Spinal cord (tissue), 10 donors: ENCODE data around the gene GNAL. TPM values are rescaled to one million over a fixed set of nuclear protein-coding genes. Genes with fewer than 3 reads are reported as not detected.

Experiments
- DNase-seq, 6 donors: peaks; one replicate each; pipeline versions ENCODE4 v3.0.0 to v3.0.0-alpha.2; 2013 to 2015; ENCODE audit warnings: low spot score in 6 of 6, low read depth in 4 of 6
- H3K27ac ChIP-seq: one replicate; pipeline ENCODE4 v1.5.1; 2013; ENCODE audit warnings: low read depth, low read length, control low read depth
- H3K27me3 ChIP-seq: one replicate; pipeline ENCODE4 v1.6.1; 2013; ENCODE audit warnings: low read length; ENCODE audit not compliant: control insufficient read depth, insufficient read depth
- H3K36me3 ChIP-seq: one replicate; pipeline ENCODE4 v1.6.1; 2013; ENCODE audit warnings: low read length; ENCODE audit not compliant: control insufficient read depth, insufficient read depth
- H3K4me1 ChIP-seq: one replicate; pipeline ENCODE4 v1.6.1; 2013; ENCODE audit warnings: low read length; ENCODE audit not compliant: control insufficient read depth, insufficient read depth
- H3K4me3 ChIP-seq: one replicate; pipeline ENCODE4 v1.5.1; 2013; ENCODE audit warnings: low read depth, low read length, control low read depth
- H3K9me3 ChIP-seq: one replicate; pipeline ENCODE4 v1.6.1; 2013; ENCODE audit warnings: low read length; ENCODE audit not compliant: control insufficient read depth, insufficient read depth
- WGBS: methylation state at CpG from one replicate; pipeline ENCODE4 v1.1.5; 2013; ENCODE audit warnings: missing lambda C conversion rate; ENCODE audit not compliant: insufficient coverage; 5-methylcytosine and 5-hydroxymethylcytosine counted together
- polyA plus RNA-seq, 2 donors: library from polyadenylated mRNA; unstranded; fragments of 120-200 nt; gene quantifications; one replicate each; pipeline ENCODE4 v1.2.1, GENCODE V29; 2013; ENCODE audit not compliant: insufficient read length in 2 of 2
- total RNA-seq, 2 donors: library from RNA; depleted of rRNA in 1 of 2; stranded (reverse); fragments of 120-200 nt in 1 of 2; fragments of >200 nt in 1 of 2; gene quantifications; one replicate each; pipeline versions ENCODE4 v1.2.3 to v1.2.4, GENCODE V29; 2013 to 2014
- donor health status: healthy.

The GNAL gene
- total and polyA plus RNA-seq, 4 donors = 30.2 to 81.0 (median 70.7) TPM

GRCh38 chr18:11794195-11794594 lies 105.1 kb downstream of the GNAL start:
- Histone ChIP-seq H3K27me3 (no peaks in the 10 kb centered on the region), H3K36me3 (no peaks in the 10 kb centered on the region), H3K4me1 (no peaks in the 10 kb centered on the region), H3K4me3 (no peak overlapping the region), H3K27ac (no peak overlapping the region), H3K9me3 (no peaks in the 10 kb centered on the region)
- WGBS = 100% methylated on average over 1 of the region's 3 CpGs
- no peak for DNase-seq

- H3K36me3 ChIP-seq = no peaks in the 10 kb centered on the region
- H3K27me3 ChIP-seq = no peaks in the 10 kb centered on the region
- 83% methylated on average over 2 of the region's 6 CpGs for WGBS
- no peak overlapping the region for H3K4me3 ChIP-seq
- no peak for DNase-seq
- no peaks in the 10 kb centered on the region for H3K4me1 ChIP-seq
- no peak overlapping the region for H3K27ac ChIP-seq
- no peaks in the 10 kb centered on the region for H3K9me3 ChIP-seq
Measured at GRCh38 chr18:11795916-11796315, 106.9 kb downstream of the GNAL start.

- no peaks in the 10 kb centered on the region for H3K9me3 ChIP-seq
- no CpG with 5 or more reads among the region's 1 CpG for WGBS
- no peak for DNase-seq
- H3K27ac ChIP-seq = no peak overlapping the region
- no peak overlapping the region for H3K4me3 ChIP-seq
- no peaks in the 10 kb centered on the region for H3K27me3 ChIP-seq
- no peaks in the 10 kb centered on the region for H3K4me1 ChIP-seq
- H3K36me3 ChIP-seq = no peaks in the 10 kb centered on the region
Measured at GRCh38 chr18:11798271-11798670, 109.2 kb downstream of the GNAL start.

GRCh38 chr18:11799066-11799465 lies 110.0 kb downstream of the GNAL start:
- no peaks in the 10 kb centered on the region for H3K9me3 ChIP-seq
- no peak overlapping the region for H3K27ac ChIP-seq
- no peaks in the 10 kb centered on the region for H3K27me3 ChIP-seq
- H3K4me3 ChIP-seq = no peak overlapping the region
- no peaks in the 10 kb centered on the region for H3K4me1 ChIP-seq
- WGBS = 100% methylated on average over 1 of the region's 2 CpGs
- no peak for DNase-seq
- H3K36me3 ChIP-seq = no peaks in the 10 kb centered on the region

GRCh38 chr18:11800566-11801334 lies 111.7 kb downstream of the GNAL start:
- no peak overlapping the region for H3K27ac ChIP-seq
- H3K4me3 ChIP-seq = no peak overlapping the region
- H3K9me3 ChIP-seq = no peaks in the 10 kb centered on the region
- no peaks in the 10 kb centered on the region for H3K27me3 ChIP-seq
- H3K36me3 ChIP-seq = no peaks in the 10 kb centered on the region
- WGBS = 91% methylated on average over 2 of the region's 5 CpGs
- no peak for DNase-seq
- H3K4me1 ChIP-seq = no peaks in the 10 kb centered on the region

GRCh38 chr18:11801573-11801972 lies 112.5 kb downstream of the GNAL start:
- Histone ChIP-seq H3K27ac (no peak overlapping the region), H3K36me3 (no peaks in the 10 kb centered on the region), H3K4me3 (no peak overlapping the region), H3K9me3 (no peaks in the 10 kb centered on the region), H3K27me3 (no peaks in the 10 kb centered on the region), H3K4me1 (no peaks in the 10 kb centered on the region)
- no peak for DNase-seq
- 100% methylated on average over 2 of the region's 4 CpGs for WGBS

GRCh38 chr18:11802158-11802557 lies 113.1 kb downstream of the GNAL start:
- Histone ChIP-seq H3K4me1 (no peaks in the 10 kb centered on the region), H3K27ac (no peak overlapping the region), H3K27me3 (no peaks in the 10 kb centered on the region), H3K9me3 (no peaks in the 10 kb centered on the region), H3K4me3 (no peak overlapping the region), H3K36me3 (no peaks in the 10 kb centered on the region)
- DNase-seq = no peak
- WGBS = 95% methylated on average over 6 of the region's 6 CpGs

GRCh38 chr18:11802586-11802985 lies 113.5 kb downstream of the GNAL start:
- H3K4me3 ChIP-seq = no peak overlapping the region
- DNase-seq = no peak
- H3K36me3 ChIP-seq = no peaks in the 10 kb centered on the region
- no peaks in the 10 kb centered on the region for H3K4me1 ChIP-seq
- no peaks in the 10 kb centered on the region for H3K9me3 ChIP-seq
- no peak overlapping the region for H3K27ac ChIP-seq
- no peaks in the 10 kb centered on the region for H3K27me3 ChIP-seq
- 88% methylated on average over 9 of the region's 10 CpGs for WGBS

- H3K4me1 ChIP-seq = no peaks in the 10 kb centered on the region
- no peak for DNase-seq
- no peaks in the 10 kb centered on the region for H3K9me3 ChIP-seq
- no peak overlapping the region for H3K4me3 ChIP-seq
- no peak overlapping the region for H3K27ac ChIP-seq
- H3K27me3 ChIP-seq = no peaks in the 10 kb centered on the region
- H3K36me3 ChIP-seq = peaks cover 5% of the 10 kb centered on the region
- WGBS = 97% methylated on average over 7 of the region's 7 CpGs
Measured at GRCh38 chr18:11807233-11807632, 118.2 kb downstream of the GNAL start.
